Mesodermal cell (in vitro differentiated cells): ENCODE measurements around the gene ELP2.
"Not testable (repeated sequence)": the region's sequence is repeated elsewhere in the genome, so short reads cannot be mapped to it uniquely, and the experiment has no call there.

Experiments used
- H3K27ac ChIP-seq: 2 replicates; pipeline ENCODE4 v1.7.0; 2013; ENCODE audit warnings: mild to moderate bottlenecking, low read depth, low read length, moderate library complexity; ENCODE audit not compliant: severe bottlenecking
- H3K36me3 ChIP-seq: 2 replicates; pipeline ENCODE4 v1.7.1; 2013; ENCODE audit warnings: mild to moderate bottlenecking, low read length, moderate library complexity; ENCODE audit not compliant: control insufficient read depth, insufficient read depth
- H3K4me1 ChIP-seq: one replicate; pipeline ENCODE4 v1.7.1; 2013; ENCODE audit warnings: mild to moderate bottlenecking, low read length; ENCODE audit not compliant: insufficient read depth, control insufficient read depth, poor library complexity, severe bottlenecking
- H3K4me3 ChIP-seq: 2 replicates; pipeline ENCODE4 v1.7.0; 2013; ENCODE audit warnings: low read length, control low read depth, mild to moderate bottlenecking; ENCODE audit not compliant: insufficient read depth, poor library complexity, severe bottlenecking; ENCODE audit errors: extremely low read depth
- H3K9me3 ChIP-seq: 2 replicates; pipeline ENCODE4 v1.7.1; 2013; ENCODE audit warnings: mild to moderate bottlenecking, low read length, moderate library complexity; ENCODE audit not compliant: control insufficient read depth
- WGBS, 2 experiments: methylation state at CpG; one replicate each; pipeline ENCODE4 v1.1.5; 2013; ENCODE audit warnings: missing lambda C conversion rate in 2 of 2; ENCODE audit not compliant: insufficient coverage in 2 of 2; 5-methylcytosine and 5-hydroxymethylcytosine counted together

The ELP2 gene

GRCh38 chr18:36099311-36099710 lies 30.4 kb upstream of the ELP2 start:
- Histone ChIP-seq H3K9me3 (peaks cover 11% of the 10 kb centered on the region), H3K36me3 (no peaks in the 10 kb centered on the region), H3K4me3 (no peak overlapping the region), H3K27ac (no peak overlapping the region), H3K4me1 (no peaks in the 10 kb centered on the region)

GRCh38 chr18:36101943-36102342 lies 27.8 kb upstream of the ELP2 start:
- Histone ChIP-seq H3K36me3 (no peaks in the 10 kb centered on the region), H3K4me1 (no peaks in the 10 kb centered on the region), H3K9me3 (peaks cover 11% of the 10 kb centered on the region), H3K27ac (no peak overlapping the region), H3K4me3 (no peak overlapping the region)
- 87 to 91% methylated on average over 7 of the region's 7 CpGs for WGBS, 2 experiments

DNA sequence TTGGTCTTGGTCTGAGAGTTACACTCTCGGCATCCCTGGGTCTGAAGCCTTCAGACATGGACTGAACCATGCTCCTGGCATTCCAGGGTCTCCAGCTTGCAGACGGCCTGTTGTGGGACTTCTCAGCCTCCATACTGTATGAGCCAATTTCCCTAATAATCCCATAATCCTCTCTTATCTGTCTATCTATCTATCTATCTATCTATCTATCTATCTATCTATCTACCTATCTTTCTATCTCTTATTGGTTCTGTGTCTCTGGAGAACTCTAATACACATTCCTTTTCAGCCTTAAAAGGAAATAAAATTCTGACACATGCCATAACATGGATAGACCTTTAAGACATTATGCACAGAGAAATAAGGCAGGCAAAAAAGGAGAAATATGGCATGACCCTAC lies 24.9 kb upstream of the ELP2 start:
- Histone ChIP-seq H3K4me1 (no peaks in the 10 kb centered on the region), H3K36me3 (no peaks in the 10 kb centered on the region), H3K9me3 (peaks cover 11% of the 10 kb centered on the region), H3K27ac (no peak overlapping the region), H3K4me3 (no peak overlapping the region)
- WGBS, 2 experiments, result 83 to 85% methylated on average over 2 of the region's 2 CpGs

DNA sequence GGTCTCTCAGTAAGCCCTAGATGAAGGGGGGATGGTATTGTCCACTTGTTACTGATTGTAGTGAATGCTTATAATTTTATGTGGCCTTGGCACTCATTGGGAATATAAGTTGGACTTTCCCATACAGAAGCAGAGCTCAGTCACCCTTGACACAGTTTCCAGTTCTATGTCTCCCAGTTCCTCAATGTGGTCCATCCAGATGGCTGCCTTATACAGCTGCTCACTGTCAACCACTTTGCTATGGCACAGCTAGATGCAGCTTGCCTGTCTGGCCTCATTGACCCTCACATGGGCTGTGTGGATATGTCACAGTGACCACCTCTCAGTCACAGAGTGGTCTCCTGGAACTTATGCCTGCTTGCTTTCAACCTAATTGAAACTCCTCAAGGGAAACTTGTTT lies 22.2 kb upstream of the ELP2 start:
- H3K36me3 ChIP-seq, result peaks cover 18% of the 10 kb centered on the region
- H3K4me3 ChIP-seq, result no peak overlapping the region
- H3K27ac ChIP-seq, result no peak overlapping the region
- no peaks in the 10 kb centered on the region for H3K4me1 ChIP-seq
- H3K9me3 ChIP-seq, result no peaks in the 10 kb centered on the region

GRCh38 chr18:36108196-36108595 lies 21.5 kb upstream of the ELP2 start:
- no CpG with 5 or more reads among the region's 2 CpGs for WGBS, 2 experiments
- Histone ChIP-seq H3K27ac (no peak overlapping the region), H3K36me3 (peaks cover 25% of the 10 kb centered on the region), H3K9me3 (no peaks in the 10 kb centered on the region), H3K4me1 (no peaks in the 10 kb centered on the region), H3K4me3 (no peak overlapping the region)

DNA sequence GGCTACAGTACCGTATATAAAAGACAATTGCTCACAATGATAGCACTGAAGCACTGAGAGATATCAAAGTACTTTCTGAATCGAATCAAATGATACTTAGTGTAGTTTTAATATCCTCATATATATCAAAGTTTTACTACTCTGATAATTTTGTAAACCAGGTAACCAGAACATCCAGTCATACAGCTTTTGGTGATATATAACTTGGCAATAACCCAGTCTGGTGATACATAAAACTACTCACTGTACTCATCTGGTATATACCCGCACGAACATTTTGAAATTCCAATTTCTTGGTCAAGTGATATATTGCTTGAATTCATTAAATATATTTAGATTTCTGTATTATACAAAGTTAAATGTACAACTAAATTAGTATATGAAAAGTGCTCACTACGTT lies 21.1 kb upstream of the ELP2 start:
- Histone ChIP-seq H3K27ac (no peak overlapping the region), H3K4me1 (no peaks in the 10 kb centered on the region), H3K36me3 (peaks cover 28% of the 10 kb centered on the region), H3K9me3 (no peaks in the 10 kb centered on the region), H3K4me3 (no peak overlapping the region)
- WGBS, 2 experiments, result 100% methylated on average over 1 of the region's 5 CpGs; no CpG with 5 or more reads in 1 of the 2 experiments

DNA sequence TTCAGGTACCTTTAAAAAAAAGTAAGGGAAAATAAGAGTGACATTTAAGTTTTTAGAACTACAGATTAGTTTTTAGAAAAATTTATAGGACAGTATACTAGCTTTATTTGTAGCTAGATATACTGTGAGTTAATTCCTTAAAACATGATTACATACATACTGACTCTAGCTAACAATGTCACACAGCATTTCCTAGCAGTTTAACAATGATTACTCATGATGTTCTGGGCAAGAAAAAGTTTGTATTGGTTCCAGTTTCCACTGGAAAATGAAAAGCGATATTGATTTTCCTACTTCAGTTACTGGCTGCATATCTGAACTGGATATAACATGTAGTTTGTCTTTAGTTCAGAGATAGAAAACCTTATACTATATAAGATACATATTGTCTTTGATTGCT lies 20.0 kb upstream of the ELP2 start:
- peaks cover 36% of the 10 kb centered on the region for H3K36me3 ChIP-seq

GRCh38 chr18:36112302-36112701 lies 17.4 kb upstream of the ELP2 start:
- Histone ChIP-seq H3K27ac (no peak overlapping the region), H3K36me3 (peaks cover 55% of the 10 kb centered on the region), H3K4me3 (no peak overlapping the region), H3K9me3 (no peaks in the 10 kb centered on the region), H3K4me1 (no peaks in the 10 kb centered on the region)

More for the DNA sequence above, 20.0 kb upstream of the ELP2 start:
- WGBS, 2 experiments, result no CpG with 5 or more reads among the region's 1 CpG
- H3K27ac ChIP-seq, result no peak overlapping the region
- no peaks in the 10 kb centered on the region for H3K9me3 ChIP-seq
- no peaks in the 10 kb centered on the region for H3K4me1 ChIP-seq
- no peak overlapping the region for H3K4me3 ChIP-seq

- H3K36me3 ChIP-seq, result peaks cover 72% of the 10 kb centered on the region
- no peaks in the 10 kb centered on the region for H3K9me3 ChIP-seq
- no peaks in the 10 kb centered on the region for H3K4me1 ChIP-seq
- no peak overlapping the region for H3K27ac ChIP-seq
- H3K4me3 ChIP-seq, result no peak overlapping the region
- 92 to 100% methylated on average over 3 of the region's 4 CpGs for WGBS, 2 experiments
Observed at GRCh38 chr18:36114251-36114650, 15.4 kb upstream of the ELP2 start.

GRCh38 chr18:36114738-36115137 lies 15.0 kb upstream of the ELP2 start:
- Histone ChIP-seq H3K9me3 (no peaks in the 10 kb centered on the region), H3K4me1 (no peaks in the 10 kb centered on the region), H3K4me3 (no peak overlapping the region), H3K36me3 (peaks cover 72% of the 10 kb centered on the region), H3K27ac (no peak overlapping the region)
- no CpG with 5 or more reads among the region's 1 CpG for WGBS, 2 experiments

GRCh38 chr18:36116771-36117170 lies 12.9 kb upstream of the ELP2 start:
- peaks cover 79% of the 10 kb centered on the region for H3K36me3 ChIP-seq
- not testable (repeated sequence) for H3K27ac ChIP-seq, H3K9me3 ChIP-seq, H3K4me3 ChIP-seq, H3K4me1 ChIP-seq
- WGBS, 2 experiments, result 92 to 93% methylated on average over 8 to 9 of the region's 11 CpGs

DNA sequence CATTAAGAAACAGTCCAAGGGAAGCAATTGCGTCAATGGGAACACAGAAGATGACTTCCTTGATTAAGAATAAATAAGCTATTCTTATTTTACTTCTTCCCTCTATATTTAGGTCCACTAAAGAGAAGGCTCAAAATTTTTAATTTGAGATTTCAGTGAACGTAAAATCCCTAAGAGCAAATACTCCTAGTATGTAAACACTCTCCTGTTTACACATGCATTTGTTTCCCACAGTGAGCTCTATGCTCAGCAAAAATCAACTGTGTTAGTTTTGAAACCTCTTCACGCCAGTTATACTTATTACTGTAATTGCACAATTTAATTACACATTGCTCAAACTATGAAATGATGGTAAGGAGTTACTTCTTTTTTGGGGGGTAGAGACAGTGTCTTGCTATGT lies 9.4 kb upstream of the ELP2 start:
- Histone ChIP-seq H3K9me3 (no peaks in the 10 kb centered on the region), H3K36me3 (peaks cover 82% of the 10 kb centered on the region), H3K27ac (no peak overlapping the region), H3K4me3 (no peak overlapping the region), H3K4me1 (no peaks in the 10 kb centered on the region)
- 88 to 100% methylated on average over 1 to 2 of the region's 3 CpGs for WGBS, 2 experiments
